PC-9 (cell line): ENCODE results near the gene NTM. TPM values are rescaled to one million over a fixed set of nuclear protein-coding genes. Genes with fewer than 3 reads are reported as not detected.

ENCODE experiments used
- BruUV-seq: library from RNA; stranded (reverse); fragments of 400-500 nt; replicated peaks from 2 replicates; lab custom pipeline; 2021; lab: Mats Ljungman, UMichigan
- CTCF ChIA-PET: fragments of 300-600 bp; sonication (Branson Sonifier 250); formaldehyde crosslinking; loops from one replicate; lab custom pipeline; 2022; ENCODE audit warnings: antibody characterized with exemption; lab: Charles Lee
- POLR2A ChIA-PET: fragments of 300-600 bp; sonication (Branson Sonifier 250); formaldehyde crosslinking; loops from one replicate; lab custom pipeline; 2022; ENCODE audit warnings: antibody characterized with exemption; ENCODE audit not compliant: unreplicated experiment; lab: Charles Lee
- DNase-seq, 2 experiments: peaks; one replicate each; pipeline versions ENCODE4 v3.0.0 to v3.0.0-alpha.2; 2015 to 2022; ENCODE audit warnings: mixed read lengths in 1 of 2
- H2AFZ ChIP-seq: fragments of 200-600 bp; sonication (generic); 2 replicates; pipeline ENCODE4 v1.8.1; 2017; ENCODE audit warnings: antibody characterized with exemption
- H3F3A ChIP-seq: fragments of 200-600 bp; sonication (generic); 2 replicates; pipeline ENCODE4 v1.8.1; 2017; ENCODE audit warnings: antibody characterized with exemption, mild to moderate bottlenecking, low read depth; ENCODE audit not compliant: insufficient read depth
- H3K27ac ChIP-seq: fragments of 200-600 bp; sonication (generic); 2 replicates; pipeline ENCODE4 v1.6.1; 2016; ENCODE audit warnings: mixed run types
- H3K27me3 ChIP-seq: fragments of 200-600 bp; sonication (generic); 2 replicates; pipeline ENCODE4 v1.6.1; 2016; ENCODE audit warnings: low read depth, mixed run types; ENCODE audit not compliant: insufficient read depth
- H3K36me3 ChIP-seq: fragments of 200-600 bp; sonication (generic); 2 replicates; pipeline ENCODE4 v1.6.1; 2016; ENCODE audit warnings: low read depth, mixed run types
- H3K4me1 ChIP-seq: fragments of 200-600 bp; sonication (generic); replicated peaks from 2 replicates; pipeline ENCODE4 v1.6.1; 2016; ENCODE audit warnings: mixed run types; ENCODE audit not compliant: insufficient read depth
- H3K4me2 ChIP-seq: fragments of 200-600 bp; sonication (generic); 2 replicates; pipeline ENCODE4 v1.6.1; 2017; ENCODE audit warnings: mixed run types
- H3K4me3 ChIP-seq: fragments of 200-600 bp; sonication (generic); 2 replicates; pipeline ENCODE4 v1.6.1; 2016; ENCODE audit warnings: mixed run types
- H3K79me2 ChIP-seq: fragments of 200-600 bp; sonication (generic); 2 replicates; pipeline ENCODE4 v1.6.1; 2017; ENCODE audit warnings: low read depth, mixed run types
- H3K9me2 ChIP-seq: fragments of 200-600 bp; sonication (generic); 2 replicates; pipeline ENCODE4 v1.8.1; 2017; ENCODE audit warnings: mild to moderate bottlenecking; ENCODE audit not compliant: insufficient read depth
- H3K9me3 ChIP-seq: fragments of 200-600 bp; sonication (generic); 2 replicates; pipeline ENCODE4 v1.8.1; 2016; ENCODE audit warnings: low read depth; ENCODE audit not compliant: insufficient read depth
- H4K20me1 ChIP-seq: fragments of 200-600 bp; sonication (generic); 2 replicates; pipeline ENCODE4 v1.8.1; 2017; ENCODE audit not compliant: insufficient read depth
- EZH2 ChIP-seq: fragments of 200-600 bp; sonication (generic); IDR thresholded peaks from 2 replicates; pipeline ENCODE4 v1.8.0; 2017; ENCODE audit warnings: antibody characterized with exemption, low read depth
- intact Hi-C: fragments of 100-400 bp; cut with micrococcal nuclease; formaldehyde crosslinking; loops from one replicate; pipeline ENCODE4 v1.10.0; 2022; ENCODE audit not compliant: unreplicated experiment
- total RNA-seq: library from RNA; stranded (reverse); gene quantifications from 2 replicates; pipeline ENCODE4 v1.2.3, GENCODE V29; 2021
- TF ChIP-seq, protein P1 (sequence below): fragments of 200-600 bp; sonication (generic); conservative IDR thresholded peaks from 2 replicates; pipeline ENCODE4 v1.6.1; 2017; ENCODE audit warnings: mixed run types, antibody characterized with exemption, mild to moderate bottlenecking, moderate library complexity

The NTM gene
- total RNA-seq, 1 experiment from 2014 or later: not detected

DNA sequence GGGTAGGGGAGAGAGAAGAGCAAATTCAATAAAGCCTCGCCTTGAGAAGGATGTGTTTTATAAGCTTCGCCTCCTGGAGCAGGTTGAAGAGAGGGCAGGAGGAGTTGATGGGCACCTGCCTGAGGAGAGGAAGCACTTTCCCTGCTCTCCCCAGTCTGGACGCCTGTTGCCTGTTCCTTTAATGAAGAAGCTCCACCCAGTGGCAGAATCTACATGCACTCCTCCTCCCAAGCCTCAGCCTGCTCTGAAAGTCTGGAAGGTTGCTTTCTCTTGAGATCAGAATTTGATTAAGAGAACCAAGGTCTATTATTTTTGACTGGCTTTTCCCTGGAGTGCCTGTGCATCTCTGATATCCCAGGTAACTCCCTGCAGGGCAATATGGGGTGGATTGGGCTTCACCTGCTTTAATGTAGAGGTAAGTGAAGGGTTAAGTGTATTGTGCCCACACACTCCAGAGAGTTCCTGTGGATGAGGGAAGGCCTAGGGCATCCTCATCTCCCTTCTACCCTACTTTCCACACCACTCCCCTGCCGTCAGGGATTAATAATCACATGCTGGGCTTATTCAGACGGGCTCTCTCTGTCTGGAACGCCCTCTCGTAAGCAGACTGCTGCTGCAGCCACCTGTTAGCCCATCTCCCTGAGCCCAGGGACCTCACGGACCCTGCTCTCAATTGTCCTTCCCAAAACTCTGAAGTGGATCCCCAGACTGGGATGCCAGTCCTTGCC is 22.3 kb downstream of the NTM start:
- TF ChIP-seq EZH2: no peak
- TF ChIP-seq, protein P1, sequence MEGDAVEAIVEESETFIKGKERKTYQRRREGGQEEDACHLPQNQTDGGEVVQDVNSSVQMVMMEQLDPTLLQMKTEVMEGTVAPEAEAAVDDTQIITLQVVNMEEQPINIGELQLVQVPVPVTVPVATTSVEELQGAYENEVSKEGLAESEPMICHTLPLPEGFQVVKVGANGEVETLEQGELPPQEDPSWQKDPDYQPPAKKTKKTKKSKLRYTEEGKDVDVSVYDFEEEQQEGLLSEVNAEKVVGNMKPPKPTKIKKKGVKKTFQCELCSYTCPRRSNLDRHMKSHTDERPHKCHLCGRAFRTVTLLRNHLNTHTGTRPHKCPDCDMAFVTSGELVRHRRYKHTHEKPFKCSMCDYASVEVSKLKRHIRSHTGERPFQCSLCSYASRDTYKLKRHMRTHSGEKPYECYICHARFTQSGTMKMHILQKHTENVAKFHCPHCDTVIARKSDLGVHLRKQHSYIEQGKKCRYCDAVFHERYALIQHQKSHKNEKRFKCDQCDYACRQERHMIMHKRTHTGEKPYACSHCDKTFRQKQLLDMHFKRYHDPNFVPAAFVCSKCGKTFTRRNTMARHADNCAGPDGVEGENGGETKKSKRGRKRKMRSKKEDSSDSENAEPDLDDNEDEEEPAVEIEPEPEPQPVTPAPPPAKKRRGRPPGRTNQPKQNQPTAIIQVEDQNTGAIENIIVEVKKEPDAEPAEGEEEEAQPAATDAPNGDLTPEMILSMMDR: no peak
- ChIA-PET POLR2A (no interaction called here), CTCF (no interaction called here)
- H3K36me3 ChIP-seq: no peaks in the 10 kb centered on the region
- H3K9me3 ChIP-seq: no peaks in the 10 kb centered on the region
- BruUV-seq: no TSS peak
- H3K4me1 ChIP-seq: no peaks in the 10 kb centered on the region
- intact Hi-C loops: no loop called here
- no peak overlapping the region for H3K4me3 ChIP-seq
- no peak overlapping the region for H3K4me2 ChIP-seq
- no peak for DNase-seq
- no peaks in the 10 kb centered on the region for H3F3A ChIP-seq
- peaks cover 23% of the 10 kb centered on the region for H3K27me3 ChIP-seq
- no peaks in the 10 kb centered on the region for H3K9me2 ChIP-seq
- no peak overlapping the region for H2AFZ ChIP-seq
- H3K79me2 ChIP-seq: no peaks in the 10 kb centered on the region
- no peaks in the 10 kb centered on the region for H4K20me1 ChIP-seq
- H3K27ac ChIP-seq: no peak overlapping the region

DNA sequence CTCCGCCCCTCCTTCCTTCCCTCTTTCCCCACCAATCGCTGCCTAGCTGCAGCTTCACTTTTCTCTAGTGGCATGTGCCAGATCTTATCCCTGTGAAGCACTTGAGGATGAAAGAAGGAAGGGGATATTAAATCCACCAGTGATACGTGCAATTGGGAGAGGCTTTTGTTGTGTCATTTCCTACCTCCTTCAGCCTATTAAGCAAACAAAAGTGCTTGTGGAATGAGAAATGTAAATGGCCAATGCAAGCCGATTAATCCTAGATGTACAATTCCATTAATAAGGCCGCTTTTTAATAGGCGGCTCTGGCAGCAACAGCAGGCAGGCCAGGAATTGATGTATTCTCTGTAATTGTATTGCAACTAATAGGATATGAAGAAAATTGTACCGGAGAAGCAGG is 23.3 kb downstream of the NTM start:
- no peak for TF ChIP-seq EZH2
- TF ChIP-seq, protein P1: no peak
- no peak overlapping the region for H3K4me3 ChIP-seq
- BruUV-seq: no TSS peak
- no peaks in the 10 kb centered on the region for H3K9me2 ChIP-seq
- peaks cover 23% of the 10 kb centered on the region for H3K27me3 ChIP-seq
- no peak overlapping the region for H3K27ac ChIP-seq
- no peaks in the 10 kb centered on the region for H3K79me2 ChIP-seq
- H3K4me2 ChIP-seq: no peak overlapping the region
- ChIA-PET POLR2A (no interaction called here), CTCF (no interaction called here)
- H3F3A ChIP-seq: no peaks in the 10 kb centered on the region
- no peak overlapping the region for H2AFZ ChIP-seq
- no peak for DNase-seq
- intact Hi-C loops: no loop called here
- no peaks in the 10 kb centered on the region for H3K36me3 ChIP-seq
- H4K20me1 ChIP-seq: no peaks in the 10 kb centered on the region
- no peaks in the 10 kb centered on the region for H3K4me1 ChIP-seq
- H3K9me3 ChIP-seq: no peaks in the 10 kb centered on the region

DNA sequence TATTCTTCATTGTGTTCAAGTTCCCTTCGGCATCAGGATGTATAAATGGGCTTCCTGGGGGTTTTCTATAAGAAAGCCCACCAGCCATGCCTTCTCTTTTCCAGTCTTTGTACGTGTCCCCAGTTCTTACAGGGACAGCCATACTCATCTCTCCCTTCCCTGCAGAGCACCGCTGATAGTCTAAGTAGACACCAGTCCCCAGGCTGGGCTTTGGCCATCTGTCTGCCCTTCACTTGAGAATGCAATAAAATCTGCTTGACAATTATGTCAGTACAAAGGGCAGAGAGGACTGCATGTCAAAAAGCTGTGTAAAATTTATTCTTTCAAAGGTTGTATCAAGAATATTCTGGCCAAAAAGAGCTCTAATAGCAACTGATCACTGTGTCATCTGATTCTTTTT is 27.3 kb downstream of the NTM start:
- H2AFZ ChIP-seq: no peak overlapping the region
- H3K4me3 ChIP-seq: no peak overlapping the region
- TF ChIP-seq, protein P1: no peak
- TF ChIP-seq EZH2: no peak
- CTCF ChIA-PET: no interaction called here
- no peak for DNase-seq
- no peaks in the 10 kb centered on the region for H4K20me1 ChIP-seq
- no peaks in the 10 kb centered on the region for H3F3A ChIP-seq
- POLR2A ChIA-PET: no interaction called here
- no peaks in the 10 kb centered on the region for H3K4me1 ChIP-seq
- no peak overlapping the region for H3K4me2 ChIP-seq
- no peak overlapping the region for H3K27ac ChIP-seq
- H3K36me3 ChIP-seq: no peaks in the 10 kb centered on the region
- intact Hi-C loops: no loop called here
- H3K9me3 ChIP-seq: no peaks in the 10 kb centered on the region
- BruUV-seq: no TSS peak
- H3K27me3 ChIP-seq: peaks cover 7% of the 10 kb centered on the region; the same call in 1 of the 2 replicates
- no peaks in the 10 kb centered on the region for H3K79me2 ChIP-seq
- no peaks in the 10 kb centered on the region; the same call in 1 of the 2 replicates for H3K9me2 ChIP-seq
